Astrocyte (in vitro differentiated cells and primary cell): ENCODE measurements around the gene IL10RA. TPM values are rescaled to one million over a fixed set of nuclear protein-coding genes. Genes with fewer than 3 reads are reported as not detected.

ENCODE experiments used
- DNase-seq: peaks from one replicate; pipeline ENCODE4 v3.0.0-alpha.2; 2010; ENCODE audit warnings: low read depth
- FAIRE-seq: peaks from 2 replicates; lab custom pipeline; 2011; peaks lifted over from hg19 to GRCh38; lab: Jason Lieb, UNC
- H2AFZ ChIP-seq: 2 replicates; pipeline ENCODE4 v1.6.0; 2012; ENCODE audit warnings: low read depth, low read length, inconsistent platforms
- H3K27ac ChIP-seq: 2 replicates; pipeline ENCODE4 v1.5.1; 2011; ENCODE audit warnings: low read depth, low read length, inconsistent platforms
- H3K27me3 ChIP-seq: 2 replicates; pipeline ENCODE4 v1.6.0; 2011; ENCODE audit warnings: low read length, inconsistent platforms; ENCODE audit not compliant: insufficient read depth
- H3K36me3 ChIP-seq: 2 replicates; pipeline ENCODE4 v1.5.1; 2011; ENCODE audit warnings: low read length, inconsistent platforms; ENCODE audit not compliant: insufficient read depth
- H3K4me1 ChIP-seq: 2 replicates; pipeline ENCODE4 v1.5.1; 2011; ENCODE audit warnings: low read length, inconsistent platforms; ENCODE audit not compliant: insufficient read depth
- H3K4me2 ChIP-seq: 2 replicates; pipeline ENCODE4 v1.6.0; 2012; ENCODE audit warnings: low read length, inconsistent platforms
- H3K4me3 ChIP-seq: 2 replicates; pipeline ENCODE4 v1.5.1; 2011; ENCODE audit warnings: low read depth, mild to moderate bottlenecking, low read length, inconsistent platforms; ENCODE audit not compliant: insufficient read depth
- H3K79me2 ChIP-seq: 2 replicates; pipeline ENCODE4 v1.6.0; 2012; ENCODE audit warnings: mild to moderate bottlenecking, low read length, inconsistent platforms; ENCODE audit not compliant: insufficient read depth
- H3K9ac ChIP-seq: 2 replicates; pipeline ENCODE4 v1.6.0; 2012; ENCODE audit warnings: mild to moderate bottlenecking, low read length, inconsistent platforms
- H3K9me3 ChIP-seq: 2 replicates; pipeline ENCODE4 v1.5.1; 2012; ENCODE audit warnings: low read depth, mild to moderate bottlenecking, low read length, inconsistent platforms; ENCODE audit not compliant: insufficient read depth
- H4K20me1 ChIP-seq: 2 replicates; pipeline ENCODE4 v1.6.0; 2012; ENCODE audit warnings: low read length, inconsistent platforms; ENCODE audit not compliant: insufficient read depth
- H3K27ac Mint-ChIP-seq: one replicate; pipeline ENCODE4 v1.8.0; 2021; ENCODE audit warnings: mild to moderate bottlenecking, mixed read lengths; ENCODE audit not compliant: unreplicated experiment
- H3K27me3 Mint-ChIP-seq: one replicate; pipeline ENCODE4 v1.8.0; 2021; ENCODE audit warnings: low read depth, mixed read lengths; ENCODE audit not compliant: unreplicated experiment
- H3K36me3 Mint-ChIP-seq: one replicate; pipeline ENCODE4 v1.8.0; 2021; ENCODE audit warnings: low read depth, mixed read lengths; ENCODE audit not compliant: unreplicated experiment
- H3K4me1 Mint-ChIP-seq: one replicate; pipeline ENCODE4 v1.8.0; 2021; ENCODE audit warnings: low read depth, mixed read lengths; ENCODE audit not compliant: unreplicated experiment
- H3K4me3 Mint-ChIP-seq: one replicate; pipeline ENCODE4 v1.8.0; 2021; ENCODE audit warnings: mild to moderate bottlenecking, moderate library complexity, mixed read lengths; ENCODE audit not compliant: unreplicated experiment
- H3K9me3 Mint-ChIP-seq: one replicate; pipeline ENCODE4 v1.8.0; 2021; ENCODE audit warnings: mild to moderate bottlenecking, mixed read lengths; ENCODE audit not compliant: unreplicated experiment
- CTCF ChIP-seq: IDR thresholded peaks from 2 replicates; pipeline ENCODE4 v1.5.1; 2011; ENCODE audit warnings: low read depth, mild to moderate bottlenecking, inconsistent platforms, low read length, moderate library complexity; ENCODE audit not compliant: insufficient read depth
- EZH2 ChIP-seq: IDR thresholded peaks from 2 replicates; pipeline ENCODE4 v1.6.1; 2012; ENCODE audit warnings: mild to moderate bottlenecking, low read length, inconsistent platforms; ENCODE audit not compliant: insufficient read depth
- total RNA-seq: library from RNA; stranded (reverse); gene quantifications from 2 replicates; pipeline ENCODE4 v1.2.1, GENCODE V29; 2021

Gene IL10RA
- total RNA-seq, 1 donor from 2014 or later: 0.73 TPM

DNA sequence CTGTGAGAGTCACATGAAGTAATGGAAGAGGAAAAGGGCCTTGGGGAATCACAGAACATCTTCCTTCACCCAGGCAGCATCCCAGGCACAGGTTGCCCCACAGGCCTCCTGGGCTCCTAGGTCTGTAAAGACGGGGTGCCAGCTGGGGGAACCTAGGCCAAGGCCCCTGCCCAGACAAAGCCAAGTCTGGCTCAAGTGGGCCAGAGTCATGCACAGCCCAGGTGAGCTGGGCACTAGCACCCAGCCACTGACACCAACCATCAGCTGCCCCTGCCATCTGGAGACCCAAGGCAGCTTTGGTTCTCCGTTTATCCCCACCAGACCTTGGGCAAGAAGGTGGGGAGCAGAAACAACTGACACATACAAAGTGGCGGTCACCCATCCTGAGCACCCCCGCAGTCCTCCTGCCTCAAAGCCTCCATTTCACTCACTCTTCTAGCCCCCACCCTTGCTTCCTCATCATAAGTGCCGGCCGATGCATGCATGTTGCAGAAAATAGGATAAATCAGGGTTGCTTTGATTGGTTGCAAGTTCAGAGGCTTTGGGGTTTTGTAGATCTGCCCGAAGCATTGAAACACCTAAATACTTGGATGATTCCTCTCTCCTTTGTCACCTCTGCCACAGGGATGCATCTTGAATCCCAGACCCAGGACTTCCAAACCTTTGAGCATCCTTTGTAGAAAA, 64.2 kb downstream of the IL10RA start:
- no peak overlapping the region for H2AFZ ChIP-seq
- Mint-ChIP-seq H3K9me3 (no peaks in the 10 kb centered on the region), H3K27me3 (peaks cover 41% of the 10 kb centered on the region), H3K27ac (no peak overlapping the region), H3K36me3 (no peaks in the 10 kb centered on the region), H3K4me3 (no peak overlapping the region), H3K4me1 (no peaks in the 10 kb centered on the region)
- DNase-seq (no peak), FAIRE-seq (no peak)
- H4K20me1 ChIP-seq: no peaks in the 10 kb centered on the region
- H3K27ac ChIP-seq: no peak overlapping the region
- TF ChIP-seq CTCF (no peak), EZH2 (no peak)
- H3K27me3 ChIP-seq: peaks cover 6% of the 10 kb centered on the region
- no peak overlapping the region for H3K4me2 ChIP-seq
- H3K9ac ChIP-seq: no peak overlapping the region
- no peak overlapping the region for H3K4me3 ChIP-seq
- H3K4me1 ChIP-seq: no peaks in the 10 kb centered on the region
- no peaks in the 10 kb centered on the region for H3K36me3 ChIP-seq
- no peaks in the 10 kb centered on the region for H3K79me2 ChIP-seq
- H3K9me3 ChIP-seq: no peaks in the 10 kb centered on the region

Other genes starting within 250 kb of the IL10RA start
- 0.16 TPM in 1 of 2 replicates, not detected in the other for gene DSCAML1, start 189.2 kb upstream of the IL10RA start, total RNA-seq
- gene FXYD2, start 161.7 kb upstream of the IL10RA start, total RNA-seq: not detected in 2 replicates
- gene FXYD6, start 109.7 kb upstream of the IL10RA start, total RNA-seq: 8.1 and 10.5 TPM in 2 replicates
- gene TMPRSS13, start 57.0 kb upstream of the IL10RA start, total RNA-seq: 0.10 and 0.66 TPM in 2 replicates
- not detected in 2 replicates for gene TMPRSS4, start 90.7 kb downstream of the IL10RA start, total RNA-seq
- gene SMIM35, start 100.6 kb downstream of the IL10RA start, total RNA-seq: not detected in 2 replicates
- 0.31 and 0.89 TPM in 2 replicates for gene SCN4B, start 166.4 kb downstream of the IL10RA start, total RNA-seq
- gene SCN2B, start 190.2 kb downstream of the IL10RA start, total RNA-seq: 0.18 and 0.29 TPM in 2 replicates
- not detected in 2 replicates for gene JAML, start 238.6 kb downstream of the IL10RA start, total RNA-seq